ENCODE measurements around the gene TUBE1.
"Not testable (repeated sequence)": the region's sequence is repeated elsewhere in the genome, so short reads cannot be mapped to it uniquely, and the experiment has no call there.

Gene TUBE1

GRCh38 chr6:112049026-112049799 lies 38.1 kb downstream of the TUBE1 start:
- no peaks in the 10 kb centered on the region for H3K36me3 ChIP-seq
- TF ChIP-seq CTCF (IDR thresholded peaks at IDR 0.05; ENCODE audit: low read depth, low read length), result no peak
- H3K27me3 ChIP-seq, result no peaks in the 10 kb centered on the region
- no peak overlapping the region for H3K4me3 ChIP-seq (ENCODE audit: low read depth, low read length)
- H3K9me3 ChIP-seq, result no peaks in the 10 kb centered on the region
- no peak for DNase-seq
- H3K4me1 ChIP-seq, result no peaks in the 10 kb centered on the region

DNA sequence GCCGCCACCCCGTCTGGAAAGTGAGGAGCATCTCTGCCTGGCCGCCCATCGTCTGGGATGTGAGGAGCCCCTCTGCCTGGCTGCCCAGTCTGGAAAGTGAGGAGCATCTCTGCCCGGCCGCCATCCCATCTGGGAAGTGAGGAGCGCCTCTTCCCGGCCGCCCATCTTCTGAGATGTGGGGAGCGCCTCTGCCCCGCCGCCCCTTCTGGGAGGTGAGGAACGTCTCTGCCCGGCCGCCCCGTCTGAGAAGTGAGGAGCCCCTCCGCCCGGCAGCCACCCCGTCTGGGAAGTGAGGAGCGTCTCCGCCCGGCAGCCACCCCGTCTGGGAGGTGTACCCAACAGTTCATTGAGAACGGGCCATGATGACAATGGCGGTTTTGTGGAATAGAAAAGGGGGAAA lies 39.8 kb downstream of the TUBE1 start:
- not testable (repeated sequence) for H3K9me3 ChIP-seq; H3K36me3 ChIP-seq; H3K27me3 ChIP-seq; DNase-seq; H3K4me1 ChIP-seq; H3K4me3 ChIP-seq (ENCODE audit: low read depth, low read length)

DNA sequence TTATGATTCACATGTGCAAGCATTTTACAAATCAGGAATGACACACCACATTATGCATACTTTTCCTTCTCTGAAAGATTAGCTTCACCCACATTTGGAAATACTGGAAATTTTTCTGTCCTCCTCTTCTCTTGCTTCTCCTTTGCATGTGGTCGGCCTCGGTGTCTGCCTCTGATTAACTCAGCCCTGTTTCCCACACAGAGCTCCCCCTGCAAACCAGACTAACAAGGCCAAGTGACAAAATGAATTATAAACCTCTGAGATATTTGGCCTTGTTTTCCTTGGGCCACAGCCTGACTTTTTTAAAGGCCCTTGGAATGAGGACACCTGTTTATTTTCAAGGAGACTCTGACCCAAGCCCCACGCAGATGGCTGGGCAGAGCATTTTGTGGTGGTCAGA lies 42.4 kb downstream of the TUBE1 start:
- no peak for TF ChIP-seq CTCF (IDR thresholded peaks at IDR 0.05; ENCODE audit: low read depth, low read length)
- Histone ChIP-seq H3K36me3 (no peaks in the 10 kb centered on the region), H3K4me3 (ENCODE audit: low read depth, low read length) (no peak overlapping the region), H3K27me3 (no peaks in the 10 kb centered on the region), H3K9me3 (no peaks in the 10 kb centered on the region), H3K4me1 (no peaks in the 10 kb centered on the region; the same call in 1 of the 2 replicates)
- DNase-seq, result no peak

- H3K9me3 ChIP-seq, result no peaks in the 10 kb centered on the region
- no peaks in the 10 kb centered on the region for H3K27me3 ChIP-seq
- H3K4me1 ChIP-seq, result no peaks in the 10 kb centered on the region; the same call in 1 of the 2 replicates
- no peak overlapping the region for H3K4me3 ChIP-seq (ENCODE audit: low read depth, low read length)
- no peak for TF ChIP-seq CTCF (IDR thresholded peaks at IDR 0.05; ENCODE audit: low read depth, low read length)
- H3K36me3 ChIP-seq, result no peaks in the 10 kb centered on the region
- no peak for DNase-seq
These were observed 43.1 kb downstream of the TUBE1 start for GRCh38 chr6:112044196-112044595.

DNA sequence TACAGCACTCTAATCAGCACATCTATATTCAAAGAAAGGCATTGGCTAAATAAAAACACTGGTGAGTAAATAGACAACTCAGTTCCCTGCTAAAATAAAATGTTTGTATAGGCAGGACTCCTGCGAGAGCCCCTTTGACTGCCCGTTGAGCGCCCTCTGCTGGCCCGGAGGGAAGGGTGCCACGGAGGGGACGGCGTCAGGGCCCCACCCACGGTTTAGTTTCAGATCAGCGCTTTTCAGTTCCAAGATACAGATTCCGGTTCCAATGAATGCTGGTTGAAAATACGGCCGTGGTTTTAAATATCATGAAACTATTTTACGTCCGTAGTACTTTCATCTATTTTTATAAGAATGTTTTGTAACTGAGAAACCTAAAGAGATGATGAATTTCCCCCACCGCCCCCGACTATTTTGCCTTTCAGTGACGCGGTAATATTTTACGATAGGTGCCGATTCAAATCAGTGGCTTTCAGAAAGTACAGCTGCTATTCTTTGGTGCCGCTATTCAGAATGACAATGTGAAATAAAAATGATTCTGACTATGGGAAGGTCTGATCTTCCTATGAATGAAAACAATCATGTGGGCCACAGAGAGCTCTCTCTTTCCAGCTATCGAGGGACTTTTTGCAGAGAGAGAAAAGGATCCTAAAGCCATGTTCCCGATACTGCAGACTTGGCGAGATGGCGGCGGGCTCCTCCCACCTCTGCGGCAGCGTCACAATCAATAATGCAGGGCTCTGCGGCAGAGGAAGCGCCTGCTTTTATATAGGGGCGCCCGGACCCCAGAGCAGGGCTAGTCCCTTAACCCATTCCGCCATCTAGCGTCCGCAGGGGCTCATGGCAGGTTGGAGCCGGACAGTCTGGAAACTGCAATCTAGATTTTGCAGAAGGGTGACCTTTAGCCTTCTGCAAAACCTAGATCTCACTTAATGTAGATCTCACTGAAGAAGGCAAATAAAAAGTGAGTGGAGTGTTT lies 44.0 kb downstream of the TUBE1 start:
- H3K36me3 ChIP-seq, result no peaks in the 10 kb centered on the region
- peak overlapping the region; percentile 73 for H3K4me3 ChIP-seq (ENCODE audit: low read depth, low read length)
- H3K9me3 ChIP-seq, result no peaks in the 10 kb centered on the region
- DNase-seq, result peak; percentile 94
- peak; percentile 97 for TF ChIP-seq CTCF (IDR thresholded peaks at IDR 0.05; ENCODE audit: low read depth, low read length)
- H3K27me3 ChIP-seq, result no peaks in the 10 kb centered on the region
- H3K4me1 ChIP-seq, result no peaks in the 10 kb centered on the region; the same call in 1 of the 2 replicates

GRCh38 chr6:112041535-112041934 lies 45.7 kb downstream of the TUBE1 start:
- TF ChIP-seq CTCF (IDR thresholded peaks at IDR 0.05; ENCODE audit: low read depth, low read length), result no peak

More at GRCh38 chr6:112041535-112041934, 45.7 kb downstream of the TUBE1 start:
- no peaks in the 10 kb centered on the region for H3K9me3 ChIP-seq
- H3K4me1 ChIP-seq, result no peaks in the 10 kb centered on the region; the same call in 1 of the 2 replicates
- H3K4me3 ChIP-seq (ENCODE audit: low read depth, low read length), result no peak overlapping the region
- H3K27me3 ChIP-seq, result no peaks in the 10 kb centered on the region
- no peak for DNase-seq
- H3K36me3 ChIP-seq, result no peaks in the 10 kb centered on the region

All from BE2C (cell line).